HG02571 (cell line): ENCODE measurements around the gene MPRIP.

Experiments used
- ATAC-seq: cut with Tn5 transposase; IDR thresholded peaks from one replicate; pipeline ENCODE4 v1.9.1; 2021; ENCODE audit warnings: mild to moderate bottlenecking, moderate library complexity; ENCODE audit not compliant: unreplicated experiment

The MPRIP gene

GRCh38 chr17:17050346-17051345, 8.4 kb downstream of the MPRIP start:
- no peak for ATAC-seq

DNA sequence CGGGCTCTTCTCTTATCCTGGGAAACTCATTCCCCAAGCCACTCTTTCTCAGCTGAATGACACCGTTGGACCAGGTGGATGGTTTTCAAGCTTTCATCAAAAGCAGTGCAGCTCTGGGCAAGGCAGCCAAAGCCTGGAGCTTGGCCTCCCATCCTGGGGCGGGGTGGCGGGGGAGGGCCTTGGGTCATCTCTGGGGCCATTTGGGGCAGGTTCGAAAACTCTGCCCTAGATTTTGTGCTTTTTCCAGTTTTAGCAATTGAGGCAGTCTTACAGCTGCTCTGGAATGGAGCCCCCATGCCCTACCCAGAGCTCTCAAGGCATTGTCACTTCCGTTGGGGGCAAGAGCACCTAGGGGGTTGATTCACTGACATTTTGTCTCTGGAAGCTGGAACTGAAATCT, 9.1 kb downstream of the MPRIP start:
- ATAC-seq, result no peak

DNA sequence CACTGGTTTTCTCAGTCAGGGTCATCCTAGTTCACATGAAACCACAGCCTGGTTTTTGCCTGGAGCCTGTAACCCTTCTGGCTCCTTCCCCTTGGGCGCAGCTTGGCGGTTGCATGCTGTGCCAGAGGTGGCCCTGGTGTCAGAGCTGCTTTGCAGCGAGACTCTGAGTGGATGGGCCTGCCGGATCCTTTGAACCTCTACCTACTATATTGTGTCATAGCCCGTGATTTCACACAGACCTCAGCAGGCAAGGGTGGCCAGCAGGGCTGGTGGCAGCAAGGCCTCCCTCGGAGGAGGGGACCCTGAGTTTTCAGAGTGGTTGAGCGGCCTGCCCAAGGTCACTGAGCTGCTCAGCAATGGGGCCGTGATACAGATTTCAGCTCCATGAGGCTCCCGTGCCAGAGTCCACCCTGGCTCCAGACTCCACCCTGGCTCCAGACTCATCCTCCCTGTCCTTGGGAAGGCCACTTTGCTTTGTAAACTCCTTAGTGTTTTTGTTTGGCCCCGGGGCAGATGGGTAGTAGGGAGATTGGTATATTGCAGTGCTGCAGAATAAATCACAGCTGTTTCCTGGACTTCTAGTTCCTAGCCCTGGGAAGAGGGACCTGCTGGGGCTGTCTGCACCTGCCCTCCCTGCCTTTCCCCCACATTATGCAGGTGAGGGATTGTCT, 9.7 kb downstream of the MPRIP start:
- ATAC-seq, result no peak

- no peak for ATAC-seq
Measured at GRCh38 chr17:17052462-17053221, 10.4 kb downstream of the MPRIP start.

DNA sequence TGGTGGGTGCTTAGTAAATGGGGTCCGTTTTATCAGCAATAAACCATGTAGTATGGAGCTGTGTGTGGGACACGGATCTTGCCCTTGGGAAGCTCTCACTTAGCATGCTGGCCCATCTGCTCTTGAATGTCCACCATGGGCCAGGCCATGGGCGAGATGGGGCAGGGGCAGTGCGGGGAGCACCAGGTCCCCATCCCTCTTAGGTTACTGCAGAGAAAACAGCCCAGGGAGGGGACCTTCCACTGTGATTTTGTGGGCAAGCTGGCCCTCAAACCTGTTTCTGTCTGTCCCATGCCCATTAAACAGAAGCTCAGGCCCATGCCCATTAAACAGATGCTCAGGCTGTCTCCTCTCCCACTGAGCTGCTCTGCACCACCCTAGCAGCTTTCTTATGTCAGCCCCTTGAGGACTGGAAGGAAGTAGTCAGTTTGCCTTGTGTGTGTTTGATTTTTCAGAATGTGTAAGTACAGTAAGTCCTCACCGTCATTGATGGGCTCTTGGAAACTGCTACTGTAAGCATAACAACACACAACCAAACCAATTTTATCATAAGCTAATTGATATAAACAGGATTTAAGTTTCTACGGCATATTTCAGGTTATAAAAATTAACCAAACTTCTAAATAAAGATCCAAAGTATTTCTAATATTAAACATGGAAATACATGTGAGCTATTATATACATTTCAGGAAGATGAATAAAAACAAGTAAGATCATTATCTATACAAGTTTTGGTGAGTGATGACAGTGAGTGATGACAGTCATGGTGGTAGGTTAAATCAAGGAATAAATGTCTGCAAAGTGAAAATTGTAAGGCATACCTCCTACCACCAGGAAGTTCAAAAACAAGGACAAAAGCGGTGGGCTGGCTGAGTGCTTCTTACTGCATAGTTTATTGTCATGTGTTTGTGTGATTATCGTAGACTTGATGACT, 11.5 kb downstream of the MPRIP start:
- ATAC-seq, result no peak

- no peak for ATAC-seq
Measured at GRCh38 chr17:17054636-17055035, 12.4 kb downstream of the MPRIP start.

GRCh38 chr17:17055286-17056155, 13.3 kb downstream of the MPRIP start:
- ATAC-seq, result no peak

- ATAC-seq, result no peak
Measured at GRCh38 chr17:17056156-17056539, 13.9 kb downstream of the MPRIP start.

GRCh38 chr17:17057057-17057551, 14.8 kb downstream of the MPRIP start:
- ATAC-seq, result no peak

- no peak for ATAC-seq
Measured at GRCh38 chr17:17058304-17058703, 16.0 kb downstream of the MPRIP start.

DNA sequence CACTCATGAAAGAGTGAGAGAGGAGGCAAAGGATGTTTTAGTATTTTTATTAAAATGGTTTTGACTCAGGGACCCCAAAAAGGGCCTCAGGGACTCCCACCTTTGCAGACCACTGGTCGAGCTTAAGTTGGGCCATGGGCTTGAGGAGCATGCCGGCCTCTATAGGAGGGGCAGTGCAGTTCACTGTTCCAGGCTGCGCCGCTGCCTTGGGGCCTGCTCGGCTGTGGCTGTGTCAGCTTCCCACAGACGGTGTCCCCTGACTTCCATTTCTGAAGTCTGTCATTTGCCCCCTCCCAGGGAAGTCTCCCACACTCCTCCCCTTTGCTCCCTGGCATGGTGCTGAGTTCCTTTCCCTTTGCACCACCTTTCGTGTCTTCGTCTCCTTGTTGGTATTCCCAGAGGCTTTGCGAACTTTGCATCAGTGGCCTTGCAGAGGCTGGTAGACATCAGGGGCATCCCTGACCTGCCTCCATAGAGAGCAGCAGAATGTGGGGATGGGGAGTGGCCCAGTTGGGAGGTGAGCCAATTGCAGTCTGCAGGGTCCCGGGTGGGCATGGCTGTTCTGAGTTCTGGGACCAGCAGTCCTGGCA, 17.1 kb downstream of the MPRIP start:
- no peak for ATAC-seq

DNA sequence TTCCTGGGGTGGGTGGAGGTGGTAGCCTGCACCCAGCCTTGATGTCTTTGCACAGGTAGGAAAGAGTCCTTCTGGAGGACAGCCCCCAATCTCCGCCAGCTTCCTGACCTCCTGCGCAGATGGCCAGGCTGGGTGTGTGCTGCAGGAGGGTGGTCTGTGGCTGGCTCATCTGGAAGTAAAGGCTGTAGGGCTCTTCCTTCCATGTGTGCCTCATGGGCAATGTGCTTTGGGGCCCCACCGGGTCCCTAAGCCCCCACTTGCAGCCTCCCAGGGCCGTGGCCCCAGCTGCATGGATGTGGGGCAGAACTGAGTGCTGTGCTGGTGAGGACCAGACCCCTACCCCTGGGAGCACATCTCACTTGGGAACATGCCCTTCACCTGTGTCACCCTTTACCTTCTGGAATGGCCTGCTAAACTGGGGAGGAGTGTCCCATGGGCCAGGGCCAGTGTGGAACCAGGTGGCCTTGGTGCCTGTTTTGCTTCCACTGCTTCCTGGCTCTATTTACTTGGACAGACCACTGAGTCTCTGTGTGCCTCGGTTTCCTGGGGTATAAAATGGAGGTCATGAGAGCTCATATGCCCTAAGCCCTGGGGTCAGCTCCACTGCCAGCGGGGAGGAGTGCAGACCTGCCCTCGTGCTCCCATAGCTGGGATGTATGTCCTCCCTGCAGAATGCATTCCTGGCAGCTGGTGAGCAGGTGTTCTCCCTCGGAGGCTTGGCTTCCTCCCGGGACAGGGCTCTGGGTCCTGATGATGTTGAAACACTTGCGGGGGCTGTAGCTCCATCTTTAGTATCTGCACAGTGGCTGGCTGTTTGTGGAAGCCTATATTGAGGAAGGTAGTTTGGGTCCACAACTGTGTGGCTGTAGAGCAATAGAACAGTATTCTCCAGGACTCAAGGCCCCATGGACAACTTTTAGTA, 18.0 kb downstream of the MPRIP start:
- no peak for ATAC-seq

- ATAC-seq, result no peak
Measured at GRCh38 chr17:17060930-17061329, 18.7 kb downstream of the MPRIP start.

DNA sequence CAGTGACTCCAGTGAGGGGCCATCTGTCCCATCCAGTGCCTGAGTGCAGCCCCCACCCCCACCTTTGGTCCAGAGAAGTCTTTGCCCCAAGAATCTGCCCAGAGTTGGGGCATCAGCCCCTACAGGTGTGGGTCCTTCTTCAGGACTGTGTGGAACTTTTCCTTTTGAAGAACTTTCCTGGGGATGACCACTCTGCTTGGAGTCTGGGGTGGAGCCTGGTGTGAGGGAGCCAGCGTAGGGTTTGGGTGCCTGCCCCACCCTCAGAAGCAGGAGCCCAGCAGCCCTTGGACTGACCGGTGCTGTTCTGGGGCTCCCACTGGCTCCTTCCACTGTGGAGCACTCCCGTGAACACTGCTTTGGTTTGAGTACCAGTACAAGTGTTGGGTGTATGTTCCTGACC, 19.3 kb downstream of the MPRIP start:
- no peak for ATAC-seq

- no peak for ATAC-seq
Measured at GRCh38 chr17:17062356-17062755, 20.1 kb downstream of the MPRIP start.

DNA sequence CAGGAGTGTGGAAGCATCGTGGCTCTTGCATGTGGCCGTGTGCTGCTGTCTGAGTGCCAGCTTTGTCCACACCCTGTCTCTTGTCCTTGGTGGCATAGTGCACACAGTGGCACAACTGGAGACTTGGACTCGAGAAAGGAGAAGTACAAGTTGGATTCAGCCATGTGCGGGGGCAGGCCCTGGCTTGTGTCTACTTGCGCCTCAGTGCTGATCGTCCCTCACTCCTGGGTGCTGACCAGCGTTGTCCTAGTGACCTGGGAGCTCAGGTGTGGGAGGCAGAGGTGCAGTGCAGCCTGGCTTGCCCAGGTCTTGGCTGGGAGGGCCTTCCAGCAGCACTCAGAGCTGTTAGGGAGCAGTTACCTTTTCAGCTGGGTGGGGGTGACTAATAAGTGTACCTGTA, 20.6 kb downstream of the MPRIP start:
- no peak for ATAC-seq

DNA sequence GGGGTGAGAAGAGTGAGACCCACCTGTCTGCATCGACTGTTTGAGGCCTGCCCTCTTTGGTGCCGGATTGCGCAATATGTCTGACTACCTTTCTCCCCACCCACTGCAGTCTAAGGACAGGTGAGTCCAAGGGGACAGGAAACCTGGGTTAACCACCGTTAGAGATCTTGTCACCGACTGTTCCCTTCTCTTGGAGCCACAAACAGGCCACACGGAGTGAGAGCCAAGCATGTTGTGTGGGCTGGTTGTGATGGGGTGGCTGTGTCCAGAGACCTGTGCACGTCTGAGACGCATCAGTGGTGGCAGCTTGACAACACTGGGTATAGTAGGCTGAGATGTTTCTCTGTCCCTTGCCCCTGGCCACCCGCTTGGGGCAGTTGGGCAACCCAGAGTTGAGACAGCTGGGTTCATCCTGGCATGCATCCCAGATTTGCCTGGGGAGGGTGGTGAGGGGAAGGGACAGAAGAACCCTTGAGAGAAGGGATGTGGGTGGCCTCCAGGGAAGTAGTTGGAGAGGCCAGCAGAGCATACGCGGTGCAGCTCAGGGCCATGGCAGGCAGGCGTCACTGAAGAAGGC, 21.4 kb downstream of the MPRIP start:
- ATAC-seq, result no peak
